Immature natural killer cell (primary cell): Measurements from ENCODE around the gene ACOT7. TPM values are rescaled to one million over a fixed set of nuclear protein-coding genes. Genes with fewer than 3 reads are reported as not detected.

Source experiments
- DNase-seq, 3 donors: peaks; one replicate each; pipeline ENCODE4 v3.0.0; 2022; ENCODE audit warnings: mixed read lengths in 1 of 3
- H3K27ac Mint-ChIP-seq, 6 donors: one replicate each; pipeline ENCODE4 v1.8.0; 2020; ENCODE audit warnings: mixed read lengths in 6 of 6, mild to moderate bottlenecking in 5 of 6, inconsistent platforms in 4 of 6, moderate library complexity in 3 of 6
- H3K27me3 Mint-ChIP-seq, 3 donors: one replicate each; pipeline ENCODE4 v1.8.0; 2020 to 2021; ENCODE audit warnings: low read depth in 3 of 3, mild to moderate bottlenecking in 3 of 3, mixed read lengths in 3 of 3, moderate library complexity in 3 of 3, inconsistent platforms in 1 of 3
- H3K36me3 Mint-ChIP-seq, 3 donors: one replicate each; pipeline ENCODE4 v1.8.0; 2020; ENCODE audit warnings: mixed read lengths in 3 of 3, inconsistent platforms in 2 of 3, mild to moderate bottlenecking in 2 of 3
- H3K4me1 Mint-ChIP-seq, 2 donors: one replicate each; pipeline ENCODE4 v1.8.0; 2020; ENCODE audit warnings: inconsistent platforms in 2 of 2, mild to moderate bottlenecking in 2 of 2, mixed read lengths in 2 of 2, moderate library complexity in 1 of 2
- H3K4me3 Mint-ChIP-seq, 5 donors: one replicate each; pipeline ENCODE4 v1.8.0; 2020; ENCODE audit warnings: mild to moderate bottlenecking in 5 of 5, mixed read lengths in 5 of 5, inconsistent platforms in 3 of 5, moderate library complexity in 3 of 5
- H3K9me3 Mint-ChIP-seq, 6 donors: one replicate each; pipeline ENCODE4 v1.8.0; 2020; ENCODE audit warnings: mild to moderate bottlenecking in 6 of 6, mixed read lengths in 6 of 6, inconsistent platforms in 4 of 6, moderate library complexity in 3 of 6
- polyA plus RNA-seq, 3 donors: library from polyadenylated mRNA; unstranded; fragments of 300-500 nt; fragmentation: Illumina TruSeq; gene quantifications; one replicate each; pipeline ENCODE4 v1.2.3, GENCODE V29; 2021

ACOT7 gene
- polyA plus RNA-seq, 3 donors from 2014 or later: 26.7 to 31.2 (median 28.9) TPM

DNA sequence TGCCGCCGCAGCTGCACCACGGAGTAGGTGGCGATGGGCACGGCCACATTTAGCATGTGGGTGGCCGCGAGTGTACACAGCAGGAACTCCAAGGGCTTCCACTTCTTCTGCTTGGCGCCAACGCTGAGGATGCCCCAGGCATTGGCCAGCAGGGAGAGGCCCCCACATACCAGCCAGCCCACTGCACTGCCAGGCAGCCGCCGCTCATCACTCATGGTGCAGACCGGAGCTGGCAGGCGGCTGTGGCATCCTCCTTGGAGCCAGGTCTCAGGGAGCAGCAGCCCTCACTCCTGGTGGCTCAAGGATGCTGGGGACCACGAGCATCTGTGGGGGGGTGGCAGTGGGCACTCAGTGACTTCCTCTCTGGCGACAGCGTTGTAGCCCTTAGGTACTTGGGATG is 138.9 kb downstream of the ACOT7 start:
- no peaks in the 10 kb centered on the region for H3K36me3 Mint-ChIP-seq
- H3K27ac Mint-ChIP-seq: no peak overlapping the region
- H3K4me3 Mint-ChIP-seq: no peak overlapping the region
- H3K27me3 Mint-ChIP-seq: peaks cover 2 to 8% (median 2%) of the 10 kb centered on the region in 3 donors
- no peaks in the 10 kb centered on the region for H3K9me3 Mint-ChIP-seq
- peaks cover 6 to 9% of the 10 kb centered on the region in 2 donors for H3K4me1 Mint-ChIP-seq
- DNase-seq: no peak

- H3K4me3 Mint-ChIP-seq: no peak overlapping the region
- no peaks in the 10 kb centered on the region for H3K9me3 Mint-ChIP-seq
- no peaks in the 10 kb centered on the region for H3K36me3 Mint-ChIP-seq
- peaks cover 2 to 6% (median 6%) of the 10 kb centered on the region in 3 donors for H3K27me3 Mint-ChIP-seq
- DNase-seq: no peak
- no peak overlapping the region for H3K27ac Mint-ChIP-seq
- H3K4me1 Mint-ChIP-seq: peaks cover 0 to 3% of the 10 kb centered on the region in 2 donors
Observed at GRCh38 chr1:6253380-6253779, 140.2 kb downstream of the ACOT7 start.

DNA sequence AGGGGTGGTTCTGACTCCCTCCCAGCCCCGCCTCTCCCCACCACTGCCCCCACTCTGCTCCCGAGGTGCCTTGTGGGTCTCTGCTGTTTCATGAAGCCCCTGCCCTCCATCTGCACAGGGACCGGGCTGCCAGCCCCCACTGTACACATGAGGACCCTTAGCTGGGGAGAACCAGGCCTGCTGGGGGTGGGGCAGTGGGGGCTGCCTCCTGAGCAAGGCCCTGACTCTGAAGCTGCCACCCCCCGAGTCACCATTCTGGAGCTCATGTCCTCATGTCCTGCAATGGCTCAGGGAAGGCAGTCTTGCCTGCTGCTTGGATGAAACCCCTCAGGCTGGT is 141.2 kb downstream of the ACOT7 start:
- Mint-ChIP-seq H3K4me1 (peaks cover 0 to 7% of the 10 kb centered on the region in 2 donors), H3K27ac (no peak overlapping the region), H3K36me3 (no peaks in the 10 kb centered on the region), H3K9me3 (no peaks in the 10 kb centered on the region), H3K4me3 (no peak overlapping the region), H3K27me3 (peaks cover 2 to 9% (median 9%) of the 10 kb centered on the region in 3 donors)
- no peak for DNase-seq

DNA sequence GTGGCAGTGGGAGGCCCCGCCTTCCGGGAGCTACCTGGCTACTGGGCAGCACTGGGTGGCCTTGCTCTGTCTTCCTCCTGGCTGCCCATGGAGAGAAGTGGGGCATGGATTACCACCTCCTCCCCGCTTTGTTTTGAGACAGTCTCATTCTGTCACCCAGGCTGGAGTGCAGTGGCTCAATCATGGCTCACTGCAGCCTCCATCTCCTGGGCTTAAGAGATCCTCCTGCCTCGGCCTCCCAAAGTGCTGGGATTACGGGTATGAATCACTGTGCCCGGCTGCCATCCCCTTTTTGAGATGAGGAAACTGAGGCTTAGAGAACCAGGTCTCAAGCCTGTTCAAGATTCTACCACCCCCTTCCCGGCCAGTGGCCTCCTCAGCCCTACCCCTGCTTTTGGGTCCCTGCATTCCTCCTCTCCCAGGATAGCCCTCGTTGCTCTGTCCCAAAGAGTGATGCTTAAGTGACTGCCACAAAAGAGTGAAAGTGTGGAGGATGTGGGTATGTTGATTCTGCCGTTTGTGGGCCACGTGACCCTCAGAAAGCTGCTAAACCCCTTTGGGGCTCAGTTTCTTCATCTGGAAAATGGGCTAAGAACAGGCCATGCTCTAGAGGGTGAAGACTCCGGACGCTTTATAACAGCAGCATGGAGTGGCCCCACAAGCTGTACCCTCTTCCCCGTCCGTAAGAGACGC is 141.7 kb downstream of the ACOT7 start:
- Mint-ChIP-seq H3K27me3 (peaks cover 5 to 15% (median 12%) of the 10 kb centered on the region in 3 donors), H3K27ac (peak overlapping the region in 1 of 6 donors; percentile 40), H3K36me3 (no peaks in the 10 kb centered on the region), H3K9me3 (no peaks in the 10 kb centered on the region), H3K4me1 (peaks cover under 1 to 7% of the 10 kb centered on the region in 2 donors), H3K4me3 (no peak overlapping the region)
- DNase-seq: no peak

- Mint-ChIP-seq H3K27ac (no peak overlapping the region), H3K9me3 (no peaks in the 10 kb centered on the region), H3K27me3 (peaks cover 8 to 21% (median 18%) of the 10 kb centered on the region in 3 donors), H3K36me3 (no peaks in the 10 kb centered on the region), H3K4me1 (peaks cover 5 to 11% of the 10 kb centered on the region in 2 donors), H3K4me3 (no peak overlapping the region)
- no peak for DNase-seq
Observed at GRCh38 chr1:6251233-6251632, 142.3 kb downstream of the ACOT7 start.

- DNase-seq: no peak
- Mint-ChIP-seq H3K27ac (no peak overlapping the region), H3K4me1 (peaks cover 5 to 11% of the 10 kb centered on the region in 2 donors), H3K36me3 (no peaks in the 10 kb centered on the region), H3K27me3 (peaks cover 8 to 24% (median 18%) of the 10 kb centered on the region in 3 donors), H3K4me3 (peak overlapping the region; percentile 13 to 43 (median 29)), H3K9me3 (no peaks in the 10 kb centered on the region)
Observed at GRCh38 chr1:6249739-6250689, 143.6 kb downstream of the ACOT7 start.

- H3K9me3 Mint-ChIP-seq: no peaks in the 10 kb centered on the region
- peaks cover 10 to 24% (median 21%) of the 10 kb centered on the region in 3 donors for H3K27me3 Mint-ChIP-seq
- no peak overlapping the region for H3K4me3 Mint-ChIP-seq
- no peaks in the 10 kb centered on the region for H3K36me3 Mint-ChIP-seq
- DNase-seq: no peak
- peaks cover 5 to 11% of the 10 kb centered on the region in 2 donors for H3K4me1 Mint-ChIP-seq
- H3K27ac Mint-ChIP-seq: no peak overlapping the region
Observed at GRCh38 chr1:6248932-6249738, 144.4 kb downstream of the ACOT7 start.

DNA sequence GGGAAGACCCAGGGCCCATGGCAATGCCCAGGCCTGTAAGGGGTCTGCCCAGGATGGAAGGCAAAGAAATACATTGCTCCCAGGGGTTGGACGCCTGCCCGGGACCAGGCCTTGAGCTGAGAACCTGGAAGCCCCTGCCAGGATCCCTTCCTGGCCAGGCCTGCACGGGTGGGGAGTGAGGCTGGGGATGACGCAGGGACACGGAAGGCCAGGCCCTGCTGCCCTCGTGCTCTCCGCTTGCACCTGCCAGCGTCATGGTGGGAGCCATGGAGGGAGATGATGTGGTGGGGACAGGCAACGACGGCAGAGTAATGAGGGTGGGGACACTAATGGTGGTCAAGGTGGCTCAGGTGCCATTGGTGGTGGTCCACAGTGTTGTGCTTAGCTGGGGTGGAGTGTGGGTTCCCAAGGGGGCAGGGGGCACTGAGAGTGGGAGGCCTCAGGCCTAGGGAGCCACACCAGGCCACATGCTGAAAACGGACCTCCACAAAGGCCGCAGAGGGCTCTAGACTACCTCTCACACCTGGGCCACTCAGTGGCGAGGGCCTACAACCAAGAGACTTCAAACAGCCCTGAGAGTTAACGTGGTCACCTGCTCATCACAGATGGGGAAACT is 145.3 kb downstream of the ACOT7 start:
- no peak overlapping the region for H3K4me3 Mint-ChIP-seq
- peak overlapping the region in 1 of 6 donors; percentile 22 for H3K27ac Mint-ChIP-seq
- DNase-seq: no peak
- H3K36me3 Mint-ChIP-seq: no peaks in the 10 kb centered on the region
- peaks cover 12 to 24% (median 22%) of the 10 kb centered on the region in 3 donors for H3K27me3 Mint-ChIP-seq
- H3K9me3 Mint-ChIP-seq: no peaks in the 10 kb centered on the region
- peaks cover 5 to 11% of the 10 kb centered on the region in 2 donors for H3K4me1 Mint-ChIP-seq

DNA sequence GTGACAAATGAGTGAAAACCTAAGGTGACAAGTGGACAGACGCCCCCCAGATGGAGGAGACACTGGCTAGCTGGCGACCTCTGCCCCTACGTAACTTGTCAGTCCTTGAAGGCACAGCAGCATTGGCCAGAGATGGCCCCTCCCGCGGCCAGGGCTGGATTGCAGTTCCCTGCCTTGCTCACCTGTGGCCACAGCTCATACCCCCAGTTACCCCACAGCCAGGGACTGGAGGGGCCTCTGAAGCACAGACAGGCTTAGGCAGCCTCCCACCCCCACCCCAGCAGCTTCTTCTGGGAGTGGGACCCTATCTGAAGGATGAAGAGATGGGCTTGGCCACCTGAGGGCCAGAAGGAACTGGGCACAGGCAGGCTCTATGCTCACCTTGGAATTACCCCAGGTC is 145.9 kb downstream of the ACOT7 start:
- H3K27me3 Mint-ChIP-seq: peaks cover 12 to 24% (median 24%) of the 10 kb centered on the region in 3 donors
- no peak overlapping the region for H3K27ac Mint-ChIP-seq
- peak overlapping the region in 1 of 5 donors; percentile 23 for H3K4me3 Mint-ChIP-seq
- no peaks in the 10 kb centered on the region for H3K36me3 Mint-ChIP-seq
- no peak for DNase-seq
- no peaks in the 10 kb centered on the region for H3K9me3 Mint-ChIP-seq
- peaks cover 5 to 11% of the 10 kb centered on the region in 2 donors for H3K4me1 Mint-ChIP-seq

GRCh38 chr1:6246497-6247467 is 146.8 kb downstream of the ACOT7 start:
- no peaks in the 10 kb centered on the region for H3K9me3 Mint-ChIP-seq
- no peaks in the 10 kb centered on the region for H3K36me3 Mint-ChIP-seq
- peaks cover 12 to 24% (median 24%) of the 10 kb centered on the region in 3 donors for H3K27me3 Mint-ChIP-seq
- peak overlapping the region in 4 of 5 donors; percentile 38 to 72 (median 62) for H3K4me3 Mint-ChIP-seq
- DNase-seq: peak; percentile 74 to 78 (median 77)
- H3K4me1 Mint-ChIP-seq: peaks cover 5 to 11% of the 10 kb centered on the region in 2 donors
- no peak overlapping the region for H3K27ac Mint-ChIP-seq

GRCh38 chr1:6245869-6246496 is 147.6 kb downstream of the ACOT7 start:
- Mint-ChIP-seq H3K9me3 (no peaks in the 10 kb centered on the region), H3K36me3 (no peaks in the 10 kb centered on the region), H3K4me1 (peaks cover 5 to 13% of the 10 kb centered on the region in 2 donors), H3K27me3 (peaks cover 15 to 29% (median 26%) of the 10 kb centered on the region in 3 donors), H3K4me3 (no peak overlapping the region), H3K27ac (no peak overlapping the region)
- peak in 1 of 3 donors; percentile 18 for DNase-seq
